Immature natural killer cell (primary cell): ENCODE measurements around the gene CHRNB1. TPM values are rescaled to one million over a fixed set of nuclear protein-coding genes. Genes with fewer than 3 reads are reported as not detected.
"Not testable (repeated sequence)": the region's sequence is repeated elsewhere in the genome, so short reads cannot be mapped to it uniquely, and the experiment has no call there.

Source experiments
- DNase-seq, 3 donors: peaks; one replicate each; pipeline ENCODE4 v3.0.0; 2022; ENCODE audit warnings: mixed read lengths in 1 of 3
- H3K27ac Mint-ChIP-seq, 6 donors: one replicate each; pipeline ENCODE4 v1.8.0; 2020; ENCODE audit warnings: mixed read lengths in 6 of 6, mild to moderate bottlenecking in 5 of 6, inconsistent platforms in 4 of 6, moderate library complexity in 3 of 6
- H3K27me3 Mint-ChIP-seq, 3 donors: one replicate each; pipeline ENCODE4 v1.8.0; 2020 to 2021; ENCODE audit warnings: low read depth in 3 of 3, mild to moderate bottlenecking in 3 of 3, mixed read lengths in 3 of 3, moderate library complexity in 3 of 3, inconsistent platforms in 1 of 3
- H3K36me3 Mint-ChIP-seq, 3 donors: one replicate each; pipeline ENCODE4 v1.8.0; 2020; ENCODE audit warnings: mixed read lengths in 3 of 3, inconsistent platforms in 2 of 3, mild to moderate bottlenecking in 2 of 3
- H3K4me1 Mint-ChIP-seq, 2 donors: one replicate each; pipeline ENCODE4 v1.8.0; 2020; ENCODE audit warnings: inconsistent platforms in 2 of 2, mild to moderate bottlenecking in 2 of 2, mixed read lengths in 2 of 2, moderate library complexity in 1 of 2
- H3K4me3 Mint-ChIP-seq, 5 donors: one replicate each; pipeline ENCODE4 v1.8.0; 2020; ENCODE audit warnings: mild to moderate bottlenecking in 5 of 5, mixed read lengths in 5 of 5, inconsistent platforms in 3 of 5, moderate library complexity in 3 of 5
- H3K9me3 Mint-ChIP-seq, 6 donors: one replicate each; pipeline ENCODE4 v1.8.0; 2020; ENCODE audit warnings: mild to moderate bottlenecking in 6 of 6, mixed read lengths in 6 of 6, inconsistent platforms in 4 of 6, moderate library complexity in 3 of 6
- polyA plus RNA-seq, 3 donors: library from polyadenylated mRNA; unstranded; fragments of 300-500 nt; fragmentation: Illumina TruSeq; gene quantifications; one replicate each; pipeline ENCODE4 v1.2.3, GENCODE V29; 2021

The CHRNB1 gene
- polyA plus RNA-seq, 3 donors from 2014 or later: 32.4 to 41.3 (median 38.5) TPM

GRCh38 chr17:7481842-7482741, 37.2 kb downstream of the CHRNB1 start:
- DNase-seq, H3K36me3 Mint-ChIP-seq, H3K9me3 Mint-ChIP-seq: not testable (repeated sequence)
- H3K27ac Mint-ChIP-seq: peak overlapping the region; percentile 99 to 100 (median 100)
- peaks cover 68 to 83% of the 10 kb centered on the region in 2 donors for H3K4me1 Mint-ChIP-seq
- H3K27me3 Mint-ChIP-seq: peaks cover 42 to 56% (median 47%) of the 10 kb centered on the region in 3 donors
- peak overlapping the region; percentile 59 to 95 (median 64) for H3K4me3 Mint-ChIP-seq

- Mint-ChIP-seq H3K4me1 (peaks cover 68 to 83% of the 10 kb centered on the region in 2 donors), H3K4me3 (peak overlapping the region; percentile 93 to 99 (median 99)), H3K27ac (peak overlapping the region; percentile 99 to 100 (median 100)), H3K27me3 (peaks cover 41 to 52% (median 43%) of the 10 kb centered on the region in 3 donors)
- not testable (repeated sequence) for H3K9me3 Mint-ChIP-seq, DNase-seq, H3K36me3 Mint-ChIP-seq
Observed at GRCh38 chr17:7482742-7483088, 37.9 kb downstream of the CHRNB1 start.

GRCh38 chr17:7483255-7484066, 38.6 kb downstream of the CHRNB1 start:
- DNase-seq: peak; percentile 95 to 97 (median 97)
- H3K9me3 Mint-ChIP-seq: no peaks in the 10 kb centered on the region
- peak overlapping the region; percentile 99 to 100 (median 100) for H3K27ac Mint-ChIP-seq
- H3K27me3 Mint-ChIP-seq: peaks cover 35 to 45% (median 38%) of the 10 kb centered on the region in 3 donors
- no peaks in the 10 kb centered on the region for H3K36me3 Mint-ChIP-seq
- H3K4me3 Mint-ChIP-seq: peak overlapping the region; percentile 93 to 99 (median 99)
- H3K4me1 Mint-ChIP-seq: peaks cover 65 to 79% of the 10 kb centered on the region in 2 donors

- H3K9me3 Mint-ChIP-seq: no peaks in the 10 kb centered on the region
- no peaks in the 10 kb centered on the region for H3K36me3 Mint-ChIP-seq
- peak; percentile 99 for DNase-seq
- H3K4me3 Mint-ChIP-seq: peak within 1 kb of the TSS; percentile 93 to 99 (median 99)
- peak within 1 kb of the TSS; percentile 99 to 100 (median 100) for H3K27ac Mint-ChIP-seq
- peaks cover 29 to 38% (median 32%) of the 10 kb centered on the region in 3 donors for H3K27me3 Mint-ChIP-seq
- H3K4me1 Mint-ChIP-seq: peaks cover 70 to 83% of the 10 kb centered on the region in 2 donors
Observed at GRCh38 chr17:7484067-7484918, 39.4 kb downstream of the CHRNB1 start, which contains the start of gene POLR2A. TSS of gene POLR2A (plus strand) at chr17:7484366.

- DNase-seq: no peak
- Mint-ChIP-seq H3K36me3 (no peaks in the 10 kb centered on the region), H3K27me3 (peaks cover 27 to 36% (median 30%) of the 10 kb centered on the region in 3 donors), H3K4me3 (peak overlapping the region; percentile 93 to 99 (median 99)), H3K9me3 (no peaks in the 10 kb centered on the region), H3K4me1 (peaks cover 73 to 87% of the 10 kb centered on the region in 2 donors), H3K27ac (peak overlapping the region; percentile 91 to 100 (median 100))
Observed at GRCh38 chr17:7484919-7485377, 40.1 kb downstream of the CHRNB1 start.

GRCh38 chr17:7486181-7486580, 41.3 kb downstream of the CHRNB1 start:
- peaks cover 25 to 31% (median 26%) of the 10 kb centered on the region in 3 donors for H3K27me3 Mint-ChIP-seq
- H3K9me3 Mint-ChIP-seq: no peaks in the 10 kb centered on the region
- H3K4me1 Mint-ChIP-seq: peaks cover 72 to 89% of the 10 kb centered on the region in 2 donors
- H3K27ac Mint-ChIP-seq: peak overlapping the region in 5 of 6 donors; percentile 2 to 58 (median 21)
- H3K4me3 Mint-ChIP-seq: peak overlapping the region; percentile 57 to 93 (median 59)
- H3K36me3 Mint-ChIP-seq: peaks cover 0 to 4% (median 0%) of the 10 kb centered on the region in 3 donors
- DNase-seq: no peak

GRCh38 chr17:7490144-7490543, 45.3 kb downstream of the CHRNB1 start:
- peaks cover 0 to 7% (median 0%) of the 10 kb centered on the region in 3 donors for H3K36me3 Mint-ChIP-seq
- DNase-seq: no peak
- H3K27ac Mint-ChIP-seq: peak overlapping the region in 1 of 6 donors; percentile 34
- no peaks in the 10 kb centered on the region for H3K9me3 Mint-ChIP-seq
- peaks cover 72 to 88% of the 10 kb centered on the region in 2 donors for H3K4me1 Mint-ChIP-seq
- no peak overlapping the region for H3K4me3 Mint-ChIP-seq
- H3K27me3 Mint-ChIP-seq: peaks cover under 1 to 5% (median 4%) of the 10 kb centered on the region in 3 donors

GRCh38 chr17:7491583-7491982, 46.7 kb downstream of the CHRNB1 start:
- Mint-ChIP-seq H3K4me1 (peaks cover 60 to 78% of the 10 kb centered on the region in 2 donors), H3K27ac (peak overlapping the region in 4 of 6 donors; percentile 29 to 60 (median 42)), H3K4me3 (peak overlapping the region in 1 of 5 donors; percentile 2), H3K36me3 (peaks cover 4 to 16% (median 5%) of the 10 kb centered on the region in 3 donors), H3K27me3 (peaks cover 0 to 7% (median 2%) of the 10 kb centered on the region in 3 donors), H3K9me3 (no peaks in the 10 kb centered on the region)
- DNase-seq: no peak

- Mint-ChIP-seq H3K27me3 (peaks cover 0 to 14% (median 3%) of the 10 kb centered on the region in 3 donors), H3K27ac (peak overlapping the region in 1 of 6 donors; percentile 13), H3K36me3 (peaks cover 5 to 28% (median 16%) of the 10 kb centered on the region in 3 donors), H3K4me3 (no peak overlapping the region), H3K4me1 (peaks cover 41 to 58% of the 10 kb centered on the region in 2 donors), H3K9me3 (no peaks in the 10 kb centered on the region)
- DNase-seq: no peak
Observed at GRCh38 chr17:7493941-7494340, 49.1 kb downstream of the CHRNB1 start.

GRCh38 chr17:7495906-7496434, 51.1 kb downstream of the CHRNB1 start:
- H3K27me3 Mint-ChIP-seq: peaks cover under 1 to 14% (median 11%) of the 10 kb centered on the region in 3 donors
- DNase-seq: no peak
- H3K4me3 Mint-ChIP-seq: no peak overlapping the region
- peaks cover 27 to 37% of the 10 kb centered on the region in 2 donors for H3K4me1 Mint-ChIP-seq
- peaks cover 16 to 37% (median 28%) of the 10 kb centered on the region in 3 donors for H3K36me3 Mint-ChIP-seq
- peak overlapping the region in 1 of 6 donors; percentile 32 for H3K27ac Mint-ChIP-seq
- no peaks in the 10 kb centered on the region for H3K9me3 Mint-ChIP-seq

- peaks cover 24 to 33% of the 10 kb centered on the region in 2 donors for H3K4me1 Mint-ChIP-seq
- H3K27me3 Mint-ChIP-seq: peaks cover 5 to 20% (median 11%) of the 10 kb centered on the region in 3 donors
- peak overlapping the region in 2 of 6 donors; percentile 24 to 50 for H3K27ac Mint-ChIP-seq
- no peaks in the 10 kb centered on the region for H3K9me3 Mint-ChIP-seq
- peaks cover 22 to 43% (median 34%) of the 10 kb centered on the region in 3 donors for H3K36me3 Mint-ChIP-seq
- peak overlapping the region in 1 of 5 donors; percentile 30 for H3K4me3 Mint-ChIP-seq
- no peak for DNase-seq
Observed at GRCh38 chr17:7496470-7497183, 51.8 kb downstream of the CHRNB1 start.

- Mint-ChIP-seq H3K27me3 (peaks cover 6 to 20% (median 11%) of the 10 kb centered on the region in 3 donors), H3K9me3 (no peaks in the 10 kb centered on the region), H3K4me1 (peaks cover 20 to 27% of the 10 kb centered on the region in 2 donors), H3K36me3 (peaks cover 24 to 46% (median 36%) of the 10 kb centered on the region in 3 donors), H3K4me3 (peak overlapping the region in 1 of 5 donors; percentile 30), H3K27ac (no peak overlapping the region)
- no peak for DNase-seq
Observed at GRCh38 chr17:7497228-7497627, 52.4 kb downstream of the CHRNB1 start.
